Colon (tissue), 2 donors: ENCODE results near the gene CRAMP1.
"Not testable (repeated sequence)": the region's sequence is repeated elsewhere in the genome, so short reads cannot be mapped to it uniquely, and the experiment has no call there.

Experiments
- FAIRE-seq: peaks from 2 replicates; lab custom pipeline; 2012; peaks lifted over from hg19 to GRCh38; lab: Jason Lieb, UNC
- donor health status: control.
- donor health status: control.

CRAMP1 gene

GRCh38 chr16:1710811-1711507, 98.8 kb downstream of the CRAMP1 start:
- no peak for FAIRE-seq

GRCh38 chr16:1712791-1713261, 100.7 kb downstream of the CRAMP1 start:
- no peak for FAIRE-seq

GRCh38 chr16:1713331-1713730, 101.2 kb downstream of the CRAMP1 start:
- FAIRE-seq: no peak

- FAIRE-seq: no peak
Observed at GRCh38 chr16:1713933-1714332, 101.8 kb downstream of the CRAMP1 start.

GRCh38 chr16:1715220-1715619, 103.1 kb downstream of the CRAMP1 start:
- FAIRE-seq: no peak

GRCh38 chr16:1718236-1718635, 106.1 kb downstream of the CRAMP1 start:
- FAIRE-seq: not testable (repeated sequence)

- not testable (repeated sequence) for FAIRE-seq
Observed at GRCh38 chr16:1719559-1720229, 107.5 kb downstream of the CRAMP1 start.

GRCh38 chr16:1721372-1721771, 109.2 kb downstream of the CRAMP1 start:
- no peak for FAIRE-seq

- FAIRE-seq: no peak
Observed at GRCh38 chr16:1723450-1724147, 111.4 kb downstream of the CRAMP1 start.

GRCh38 chr16:1724491-1724890, 112.3 kb downstream of the CRAMP1 start:
- no peak for FAIRE-seq

- no peak for FAIRE-seq
Observed at GRCh38 chr16:1726661-1727502, 114.7 kb downstream of the CRAMP1 start.
